HG03342 (cell line): ENCODE measurements around the gene HELZ.

ENCODE experiments used
- ATAC-seq: cut with Tn5 transposase; IDR thresholded peaks from one replicate; pipeline ENCODE4 v1.9.1; 2021; ENCODE audit warnings: mild to moderate bottlenecking, moderate library complexity; ENCODE audit not compliant: unreplicated experiment

The HELZ gene

DNA sequence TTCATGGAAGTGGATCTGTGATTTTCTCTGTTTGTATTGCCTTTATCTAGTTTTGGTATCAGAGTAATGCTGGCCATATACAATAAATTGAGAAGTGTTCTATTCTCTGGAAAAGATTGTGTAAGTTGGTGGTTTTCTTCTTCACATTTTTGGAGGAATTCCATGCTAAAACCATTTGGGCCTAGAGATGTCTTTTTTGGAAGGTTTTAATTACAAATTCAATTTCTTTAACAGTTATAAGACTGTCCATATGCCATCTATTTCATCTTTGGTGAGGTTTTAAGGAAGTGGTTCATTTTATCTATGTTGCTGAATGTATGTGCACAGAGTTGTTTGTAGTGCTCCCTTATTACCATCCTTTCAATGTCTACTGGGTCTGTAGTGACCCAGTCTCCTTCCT lies 154.7 kb downstream of the HELZ start:
- no peak for ATAC-seq

DNA sequence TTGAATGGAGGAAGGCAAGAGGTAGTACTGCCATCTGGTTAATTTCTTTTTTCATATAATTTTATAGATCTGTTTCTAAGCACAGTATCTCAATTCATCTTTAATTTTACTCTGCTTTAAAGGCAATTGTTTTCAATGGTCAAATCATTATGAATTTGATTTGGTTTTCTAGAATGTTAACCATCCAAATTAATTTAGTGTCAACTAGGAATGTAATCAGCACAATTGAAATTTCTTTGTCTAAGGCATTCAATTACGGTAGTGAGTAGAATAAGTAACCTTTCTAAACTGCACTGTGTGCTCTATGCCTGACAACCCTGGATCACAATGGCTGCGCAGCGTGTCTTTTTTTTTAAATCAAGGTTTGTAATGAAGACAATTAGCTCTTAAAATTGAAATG lies 156.4 kb downstream of the HELZ start:
- ATAC-seq: no peak

DNA sequence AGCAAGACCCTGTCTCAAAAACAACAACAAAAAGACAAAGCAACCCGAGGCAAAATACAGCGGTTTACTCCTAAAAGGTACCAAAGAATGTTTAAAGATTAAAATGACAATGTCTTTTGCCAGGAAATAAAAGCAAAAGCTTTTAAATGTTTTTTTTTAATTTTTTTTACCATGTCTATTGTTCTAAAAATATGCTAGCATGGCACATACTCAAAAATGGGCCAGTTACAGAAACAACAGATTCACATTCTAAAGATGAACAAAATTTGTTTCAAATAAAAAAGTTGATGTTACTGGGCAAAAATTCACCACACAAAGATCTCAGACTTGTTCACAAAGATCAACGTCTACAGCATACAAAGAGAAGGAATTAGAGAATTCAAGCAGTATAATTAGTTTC lies 159.6 kb downstream of the HELZ start:
- no peak for ATAC-seq

DNA sequence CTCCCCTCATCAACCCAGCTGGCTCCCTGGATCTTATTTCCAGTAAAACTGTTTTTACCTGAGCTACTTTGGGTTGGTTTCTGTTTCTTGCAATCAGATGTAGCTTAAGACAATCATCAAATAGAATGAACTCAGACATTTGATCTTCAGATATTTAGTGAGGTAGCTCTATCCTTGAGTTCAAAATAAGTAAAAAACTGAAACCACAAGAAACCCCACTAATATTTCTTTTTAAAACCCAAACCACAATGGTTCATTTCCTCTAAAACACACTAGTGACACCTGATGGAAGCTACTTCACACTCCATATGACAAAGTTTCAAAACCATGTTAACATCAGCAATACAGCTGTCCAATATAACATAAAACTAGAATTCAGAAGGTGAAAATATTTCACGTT lies 162.9 kb downstream of the HELZ start:
- peak; percentile 68 for ATAC-seq

DNA sequence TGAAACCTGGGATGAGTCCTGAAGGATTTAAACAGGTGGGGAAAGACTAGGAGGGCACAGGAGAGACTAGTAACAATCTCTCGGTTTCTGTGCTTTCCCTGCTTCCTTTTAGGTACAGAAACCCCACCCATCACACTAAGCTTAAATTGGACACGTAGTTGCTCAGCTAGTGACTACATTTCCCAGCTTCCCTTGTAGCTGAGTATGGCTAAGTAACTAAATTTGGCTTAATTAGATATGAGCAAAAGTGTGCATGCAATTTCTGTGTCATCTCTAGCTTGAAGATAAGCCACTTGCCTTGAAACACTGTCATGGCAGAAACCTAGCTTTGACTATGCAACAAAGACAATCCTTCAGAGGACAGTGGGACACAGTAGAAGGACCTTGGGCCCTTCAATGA lies 164.2 kb downstream of the HELZ start:
- no peak for ATAC-seq

DNA sequence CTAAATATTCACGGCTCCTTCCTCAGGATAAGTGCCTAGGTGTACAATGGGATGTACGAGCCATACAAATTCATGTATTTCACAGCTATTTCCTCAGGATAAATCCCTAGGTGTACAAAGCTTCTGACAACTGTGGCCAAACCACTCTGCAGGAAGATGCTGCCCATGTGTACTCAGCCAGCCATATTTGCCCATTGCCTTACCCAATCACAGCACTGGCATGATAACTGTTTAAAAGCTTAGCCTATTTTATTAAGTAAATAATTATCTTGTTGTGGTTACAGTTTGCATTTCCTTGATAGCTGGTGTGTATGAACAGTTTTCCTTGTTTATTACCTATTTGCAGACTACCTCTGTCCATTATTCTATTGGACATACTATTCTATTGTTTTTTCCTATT lies 165.5 kb downstream of the HELZ start:
- ATAC-seq: no peak

DNA sequence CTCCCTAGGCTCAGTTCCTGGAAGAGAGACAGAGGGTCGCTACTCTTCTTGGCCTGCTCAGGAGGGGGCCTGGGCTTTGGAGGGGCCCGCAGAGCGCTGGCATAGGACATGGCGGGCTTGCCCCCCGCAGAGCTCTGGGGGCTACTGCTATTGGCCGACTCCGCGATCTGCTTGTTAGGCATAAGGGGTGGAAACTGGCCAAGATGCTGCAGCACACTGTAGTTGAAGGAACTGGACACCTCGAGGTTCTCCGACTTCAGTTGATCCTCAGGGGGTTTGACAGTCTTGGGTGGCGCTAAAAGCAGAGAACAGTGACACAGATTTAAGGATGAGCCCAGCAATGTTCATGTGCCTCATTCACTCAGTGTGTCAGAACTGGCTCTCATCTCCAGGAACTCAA lies 166.7 kb downstream of the HELZ start:
- ATAC-seq: no peak

DNA sequence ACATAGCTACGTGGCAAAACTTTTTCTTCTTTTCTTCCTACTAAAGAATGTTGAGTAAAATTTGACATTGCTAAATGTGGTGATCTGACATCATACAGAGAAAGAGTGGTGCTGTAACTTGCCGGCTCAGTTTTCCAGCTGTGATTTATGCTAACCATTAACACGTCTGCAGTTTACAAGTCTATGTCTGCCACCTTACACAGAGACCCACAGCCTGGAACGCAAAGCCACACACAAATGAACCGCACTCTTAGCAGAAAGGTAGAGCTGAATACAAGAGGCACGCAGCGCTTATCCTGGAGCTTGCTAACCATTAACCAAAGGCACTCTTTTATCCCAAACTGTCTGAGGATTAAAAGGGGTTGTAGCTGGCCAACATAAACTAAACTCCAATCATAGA lies 168.7 kb downstream of the HELZ start:
- no peak for ATAC-seq

DNA sequence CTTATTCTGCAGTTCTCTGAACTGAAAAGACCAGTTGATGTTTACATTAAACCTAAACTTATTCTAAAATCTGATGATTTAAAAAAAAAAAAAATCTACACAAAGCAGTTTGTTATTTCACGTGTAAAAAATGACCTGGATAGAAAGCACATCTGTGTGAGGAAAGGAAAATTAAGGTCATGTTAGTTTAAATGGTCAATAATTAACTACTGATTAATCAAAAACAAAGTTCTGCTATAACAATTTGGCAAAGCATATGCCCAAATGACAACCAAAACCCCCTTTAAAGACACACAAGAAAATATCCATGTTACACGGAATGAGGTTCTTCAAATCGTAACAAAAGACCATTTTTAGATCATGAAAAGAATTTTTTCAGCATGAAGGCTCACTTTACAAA lies 170.2 kb downstream of the HELZ start:
- no peak for ATAC-seq

DNA sequence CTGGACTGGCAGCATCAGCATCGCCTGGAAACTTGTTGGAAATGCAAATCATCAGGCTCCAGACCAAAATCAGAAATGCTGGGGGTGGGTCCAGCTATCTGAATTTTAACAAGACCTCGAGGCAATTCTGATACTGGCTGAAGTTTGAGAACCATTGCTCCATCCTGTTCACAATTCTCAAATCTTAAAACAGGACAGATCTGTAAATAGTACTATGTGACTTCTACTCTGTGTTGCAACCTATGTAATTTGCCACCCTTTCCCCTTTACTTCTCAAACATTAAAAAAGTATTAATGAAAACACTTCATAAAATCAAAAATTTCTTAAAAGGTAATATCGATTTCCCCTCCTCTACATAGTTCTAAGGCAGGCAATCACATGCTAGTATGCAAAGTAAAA lies 172.1 kb downstream of the HELZ start:
- ATAC-seq: no peak

- no peak for ATAC-seq
Observed at GRCh38 chr17:67071595-67071994, 173.4 kb downstream of the HELZ start.

GRCh38 chr17:67069603-67070136 lies 175.3 kb downstream of the HELZ start:
- no peak for ATAC-seq

- no peak for ATAC-seq
Observed at GRCh38 chr17:67068999-67069398, 176.0 kb downstream of the HELZ start.

- ATAC-seq: no peak
Observed at GRCh38 chr17:67067571-67068482, 177.2 kb downstream of the HELZ start.

- ATAC-seq: no peak
Observed at GRCh38 chr17:67066717-67067116, 178.3 kb downstream of the HELZ start.

- ATAC-seq: no peak
Observed at GRCh38 chr17:67063141-67063540, 181.9 kb downstream of the HELZ start.

- no peak for ATAC-seq
Observed at GRCh38 chr17:67059372-67059771, 185.6 kb downstream of the HELZ start.

- no peak for ATAC-seq
Observed at GRCh38 chr17:67058036-67058435, 187.0 kb downstream of the HELZ start.

GRCh38 chr17:67056746-67057490 lies 188.1 kb downstream of the HELZ start:
- no peak for ATAC-seq

DNA sequence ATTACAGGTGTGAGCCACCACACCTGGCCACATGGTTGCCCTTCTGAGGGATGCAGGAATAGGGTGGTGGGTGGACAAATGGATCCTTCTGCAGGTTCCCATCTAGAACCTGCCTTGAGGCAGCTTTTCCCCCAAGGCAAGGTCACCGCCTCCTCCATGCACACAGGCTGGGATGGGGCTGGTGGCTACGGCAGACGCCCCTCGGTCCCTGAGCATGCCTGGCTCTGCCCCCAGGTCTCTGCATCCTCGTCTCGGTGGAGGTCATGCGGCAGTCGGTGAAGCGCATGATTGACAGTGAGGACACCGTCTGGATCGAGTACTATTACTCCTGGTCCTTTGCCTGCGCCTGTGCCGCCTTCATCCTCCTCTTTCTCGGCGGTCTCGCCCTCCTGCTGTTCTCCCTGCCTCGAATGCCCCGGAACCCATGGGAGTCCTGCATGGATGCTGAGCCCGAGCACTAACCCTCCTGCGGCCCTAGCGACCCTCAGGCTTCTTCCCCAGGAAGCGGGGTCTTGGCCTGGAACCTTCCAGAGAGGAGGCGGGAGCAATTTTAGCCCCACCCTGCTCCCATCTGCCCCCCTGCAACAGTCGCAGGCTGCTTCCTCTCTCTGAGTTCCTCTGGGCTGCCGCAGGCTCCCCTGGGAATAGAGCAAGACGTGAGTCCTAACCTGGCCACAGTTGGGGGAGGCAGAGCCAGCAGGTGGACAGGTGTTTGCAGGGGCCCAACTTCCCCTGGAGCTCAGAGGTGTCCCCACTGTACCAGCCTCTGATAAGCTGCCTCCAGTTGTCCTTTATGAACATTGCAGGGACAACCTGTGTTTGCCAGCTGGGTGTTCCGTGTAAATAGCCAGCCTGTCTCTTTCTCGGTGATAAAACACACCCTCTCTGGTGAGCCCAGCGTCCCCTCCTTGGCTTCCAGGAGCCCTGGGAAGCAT lies 188.9 kb downstream of the HELZ start:
- ATAC-seq: no peak

DNA sequence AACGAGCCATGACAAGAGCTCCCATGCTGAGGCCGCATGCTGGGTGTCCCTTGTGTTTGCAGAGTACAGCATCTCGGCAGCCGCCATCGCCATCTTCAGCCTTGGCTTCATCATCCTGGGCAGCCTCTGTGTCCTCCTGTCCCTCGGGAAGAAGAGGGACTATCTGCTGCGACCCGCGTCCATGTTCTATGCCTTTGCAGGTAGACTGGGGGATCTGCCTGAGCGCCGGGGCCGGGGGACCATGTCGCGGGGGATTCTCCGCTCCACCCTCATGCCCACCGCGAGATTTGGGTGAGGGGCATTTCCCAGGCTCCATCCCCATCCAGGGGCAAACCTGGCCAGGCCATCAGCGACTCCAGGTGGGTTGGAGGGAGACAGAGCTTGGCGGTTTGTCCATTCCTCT lies 190.0 kb downstream of the HELZ start:
- no peak for ATAC-seq
